ENCODE measurements around the gene TMEM266. TPM values are rescaled to one million over a fixed set of nuclear protein-coding genes. Genes with fewer than 3 reads are reported as not detected.

Gene TMEM266
- total RNA-seq, 4 donors from 2014 or later = 0.17 to 0.40 TPM; not detected in 2

DNA sequence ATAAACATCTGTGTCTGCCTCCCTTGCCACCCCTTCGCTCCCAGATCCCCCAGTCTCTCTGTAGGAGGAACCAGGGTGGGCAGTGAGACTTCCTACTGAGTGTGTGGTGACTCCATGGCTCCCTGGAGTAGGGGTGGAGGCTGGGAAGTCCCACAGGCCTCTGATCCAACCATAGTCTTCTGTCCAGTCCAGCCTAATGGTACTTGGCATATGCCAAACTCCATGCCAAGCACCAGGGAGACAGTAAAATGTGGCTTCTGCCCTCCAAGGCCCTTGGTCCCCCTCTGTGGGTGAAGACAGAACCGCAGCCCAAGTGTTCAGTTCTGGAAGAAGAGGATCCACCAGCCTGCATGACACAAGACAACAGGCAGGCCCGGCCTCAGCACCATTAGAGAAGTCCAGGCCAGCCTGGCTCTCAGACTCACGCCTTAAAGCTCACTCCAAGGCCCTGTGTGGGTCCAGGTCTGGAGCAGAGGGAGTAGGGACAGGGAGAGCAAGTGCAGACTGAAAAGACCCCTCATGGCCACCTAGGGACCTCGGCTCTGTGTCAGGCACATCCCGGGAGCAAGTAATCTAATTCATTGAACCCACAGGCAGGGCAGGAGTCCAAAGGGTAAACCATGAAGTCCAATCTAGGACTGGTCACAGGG, 138.8 kb downstream of the TMEM266 start:
- 85% methylated on average over 4 of the region's 6 CpGs for WGBS
- intact Hi-C loops (cut with DNase I) = no loop called here
- no peak overlapping the region for H3K4me3 ChIP-seq
- no peaks in the 10 kb centered on the region for H3K9me3 ChIP-seq
- peaks cover 40 to 46% (median 45%) of the 10 kb centered on the region in 4 donors for H3K4me1 ChIP-seq
- no peaks in the 10 kb centered on the region for H3K27me3 ChIP-seq
- peak overlapping the region in 1 of 4 donors; percentile 41 for H3K27ac ChIP-seq (replicated peaks in 1 of 4)
- DNase-seq (ENCODE audit: extremely low spot score) = no peak
- H3K36me3 ChIP-seq = peaks cover 0 to 5% (median 0%) of the 10 kb centered on the region in 4 donors
- no peak for TF ChIP-seq EP300 (IDR thresholded peaks at IDR 0.05)
- TF ChIP-seq, protein P1, sequence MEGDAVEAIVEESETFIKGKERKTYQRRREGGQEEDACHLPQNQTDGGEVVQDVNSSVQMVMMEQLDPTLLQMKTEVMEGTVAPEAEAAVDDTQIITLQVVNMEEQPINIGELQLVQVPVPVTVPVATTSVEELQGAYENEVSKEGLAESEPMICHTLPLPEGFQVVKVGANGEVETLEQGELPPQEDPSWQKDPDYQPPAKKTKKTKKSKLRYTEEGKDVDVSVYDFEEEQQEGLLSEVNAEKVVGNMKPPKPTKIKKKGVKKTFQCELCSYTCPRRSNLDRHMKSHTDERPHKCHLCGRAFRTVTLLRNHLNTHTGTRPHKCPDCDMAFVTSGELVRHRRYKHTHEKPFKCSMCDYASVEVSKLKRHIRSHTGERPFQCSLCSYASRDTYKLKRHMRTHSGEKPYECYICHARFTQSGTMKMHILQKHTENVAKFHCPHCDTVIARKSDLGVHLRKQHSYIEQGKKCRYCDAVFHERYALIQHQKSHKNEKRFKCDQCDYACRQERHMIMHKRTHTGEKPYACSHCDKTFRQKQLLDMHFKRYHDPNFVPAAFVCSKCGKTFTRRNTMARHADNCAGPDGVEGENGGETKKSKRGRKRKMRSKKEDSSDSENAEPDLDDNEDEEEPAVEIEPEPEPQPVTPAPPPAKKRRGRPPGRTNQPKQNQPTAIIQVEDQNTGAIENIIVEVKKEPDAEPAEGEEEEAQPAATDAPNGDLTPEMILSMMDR (IDR thresholded peaks at IDR 0.05) = no peak
- TF ChIP-seq POLR2A (IDR thresholded peaks at IDR 0.05; ENCODE audit: low read depth) = no peak
- TF ChIP-seq POLR2AphosphoS5 (IDR thresholded peaks at IDR 0.05) = no peak

DNA sequence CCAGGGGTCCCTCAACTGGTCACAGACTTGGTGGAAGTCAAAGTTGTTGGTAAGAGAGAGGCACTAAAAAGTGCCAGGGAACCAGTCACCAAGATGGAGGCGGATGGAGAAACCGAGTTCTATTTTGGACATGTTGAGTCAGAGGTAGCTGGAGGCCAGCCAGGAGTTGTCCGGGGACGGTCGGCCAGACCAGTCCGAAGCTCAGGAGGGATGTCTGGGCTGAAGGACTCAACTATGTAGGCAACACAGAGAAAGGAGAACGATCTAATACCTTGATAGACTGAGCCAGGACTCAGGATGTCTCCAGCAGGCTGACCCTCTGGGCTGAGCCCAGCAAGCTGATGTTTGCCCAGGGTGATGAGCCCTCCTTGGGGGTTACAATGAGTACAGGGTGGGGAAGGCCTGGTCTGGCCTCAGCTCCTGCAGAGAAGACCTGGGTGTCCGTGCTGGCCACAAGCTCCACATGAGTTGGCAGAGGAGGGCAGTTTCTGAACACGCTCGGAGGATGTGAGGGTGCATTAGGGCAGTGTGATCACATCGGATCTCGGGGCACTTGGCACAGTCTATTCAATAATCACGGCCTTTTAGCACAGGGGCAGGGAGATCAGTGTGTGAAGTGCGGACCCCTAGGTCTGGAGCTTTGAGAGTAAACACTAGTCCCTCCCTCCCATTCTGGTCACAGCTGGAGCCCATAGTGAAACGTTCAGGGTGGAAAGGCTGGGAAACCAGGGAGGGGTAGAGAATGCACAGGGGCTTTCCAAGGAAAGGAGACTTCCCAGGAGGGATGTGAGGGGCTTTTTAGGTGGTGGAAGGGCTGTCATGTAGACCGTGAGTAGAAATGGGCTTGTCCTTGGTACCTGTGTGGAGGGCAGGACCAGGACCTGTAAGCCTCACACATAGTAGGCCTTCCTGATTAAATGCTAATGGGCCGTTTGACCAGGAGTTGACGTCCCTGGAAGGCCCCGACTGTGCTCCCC, 139.6 kb downstream of the TMEM266 start:
- H3K27me3 ChIP-seq = no peaks in the 10 kb centered on the region
- H3K9me3 ChIP-seq = no peaks in the 10 kb centered on the region
- 65% methylated on average over 16 of the region's 19 CpGs for WGBS
- no peak for DNase-seq (ENCODE audit: extremely low spot score)
- intact Hi-C loops (cut with DNase I) = no loop called here
- H3K27ac ChIP-seq (replicated peaks in 1 of 4) = peak overlapping the region in 1 of 4 donors; percentile 41
- H3K4me1 ChIP-seq = peaks cover 40 to 46% (median 45%) of the 10 kb centered on the region in 4 donors
- H3K36me3 ChIP-seq = peaks cover 0 to 13% (median 0%) of the 10 kb centered on the region in 4 donors
- no peak overlapping the region for H3K4me3 ChIP-seq
- TF ChIP-seq POLR2AphosphoS5 (IDR thresholded peaks at IDR 0.05) = peak; percentile 15 to 46
- TF ChIP-seq, protein P1 (IDR thresholded peaks at IDR 0.05) = no peak

DNA sequence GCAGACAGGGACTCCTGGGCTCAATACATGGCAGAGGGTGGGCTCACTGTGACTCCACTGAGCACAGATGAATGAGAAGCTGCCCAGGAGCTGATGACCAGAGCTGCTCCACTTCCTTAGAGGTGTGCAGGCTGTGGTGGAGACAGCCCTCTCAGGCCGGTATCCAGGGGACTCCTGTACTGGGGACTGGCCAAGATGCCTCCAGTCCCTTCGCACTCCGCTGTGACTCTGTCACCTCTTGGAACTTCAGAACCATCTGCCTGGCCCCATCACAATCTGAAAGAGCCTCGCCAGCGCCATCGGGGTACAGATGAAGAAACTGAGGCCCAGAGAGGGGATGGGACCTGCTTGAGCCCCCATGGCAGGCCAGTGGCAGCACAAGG, 140.3 kb downstream of the TMEM266 start:
- Histone ChIP-seq H3K4me3 (no peak overlapping the region), H3K4me1 (peaks cover 40 to 46% (median 45%) of the 10 kb centered on the region in 4 donors), H3K27ac (replicated peaks in 1 of 4) (no peak overlapping the region), H3K36me3 (peaks cover 0 to 16% (median 0%) of the 10 kb centered on the region in 4 donors), H3K27me3 (no peaks in the 10 kb centered on the region), H3K9me3 (no peaks in the 10 kb centered on the region)
- no peak for TF ChIP-seq POLR2AphosphoS5 (IDR thresholded peaks at IDR 0.05)
- no peak for TF ChIP-seq EP300 (IDR thresholded peaks at IDR 0.05)
- no peak for TF ChIP-seq POLR2A (IDR thresholded peaks at IDR 0.05; ENCODE audit: low read depth)
- TF ChIP-seq, protein P1 (IDR thresholded peaks at IDR 0.05) = no peak
- intact Hi-C loops (cut with DNase I) = no loop called here
- 96% methylated on average over 6 of the region's 6 CpGs for WGBS
- no peak for DNase-seq (ENCODE audit: extremely low spot score)

DNA sequence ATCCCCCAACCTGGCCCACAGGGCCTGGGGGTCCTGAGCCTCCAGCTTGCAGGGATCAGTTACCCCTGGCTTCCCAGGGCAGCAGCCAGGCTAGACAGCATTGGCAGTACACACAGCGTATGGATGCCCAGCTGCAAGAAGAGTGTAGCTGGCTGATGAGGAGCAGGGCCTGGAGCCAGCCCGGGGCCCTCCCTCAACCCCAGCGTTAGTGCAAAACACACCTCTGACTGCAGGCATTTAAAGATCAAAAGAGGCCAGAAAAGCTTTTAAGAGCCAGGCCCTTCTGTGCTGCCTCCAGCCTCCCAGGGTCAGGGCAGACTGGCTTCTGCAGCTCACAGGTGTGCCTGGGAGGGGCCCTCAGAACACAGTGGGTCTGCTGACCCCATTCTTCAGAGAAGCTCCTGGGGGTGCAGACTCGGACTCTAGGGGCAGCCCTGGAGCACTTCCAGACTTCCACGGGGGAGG, 140.9 kb downstream of the TMEM266 start:
- H3K4me1 ChIP-seq = peaks cover 37 to 43% (median 42%) of the 10 kb centered on the region in 4 donors
- 47% methylated on average over 5 of the region's 5 CpGs for WGBS
- peaks cover 0 to 18% (median 0%) of the 10 kb centered on the region in 4 donors for H3K36me3 ChIP-seq
- intact Hi-C loops (cut with DNase I) = no loop called here
- H3K4me3 ChIP-seq = no peak overlapping the region
- TF ChIP-seq, protein P1 (IDR thresholded peaks at IDR 0.05) = no peak
- TF ChIP-seq POLR2A (IDR thresholded peaks at IDR 0.05; ENCODE audit: low read depth) (no peak), EP300 (IDR thresholded peaks at IDR 0.05) (no peak), POLR2AphosphoS5 (IDR thresholded peaks at IDR 0.05) (no peak)
- no peak overlapping the region for H3K27ac ChIP-seq (replicated peaks in 1 of 4)
- no peaks in the 10 kb centered on the region for H3K27me3 ChIP-seq
- DNase-seq (ENCODE audit: extremely low spot score) = no peak
- no peaks in the 10 kb centered on the region for H3K9me3 ChIP-seq
